SK-N-SH (cell line): ENCODE measurements around the gene GNG3. TPM values are rescaled to one million over a fixed set of nuclear protein-coding genes. Genes with fewer than 3 reads are reported as not detected.
A peak's percentile ranks its signal among the peaks of the same experiment; 100 is the strongest.

Experiments used
- CTCF ChIA-PET: fragments of 300-600, 350-600 bp; formaldehyde crosslinking; extraction: SDS; loops from one replicate; lab custom pipeline; 2021; lab: Yijun Ruan, JAX
- POLR2A ChIA-PET: fragments of 350-600 bp; sonication (Branson Sonifier 250); formaldehyde crosslinking; extraction: SDS; loops from one replicate; lab custom pipeline; 2020; ENCODE audit warnings: antibody characterized with exemption, inconsistent platforms; lab: Yijun Ruan, JAX
- DNase-seq: peaks from one replicate; pipeline ENCODE4 v3.0.0; 2012
- H2AFZ ChIP-seq: fragments of 200-600 bp; sonication (generic); 2 replicates; pipeline ENCODE4 v1.8.1; 2016; ENCODE audit warnings: antibody characterized with exemption, mild to moderate bottlenecking, low read depth
- H3F3A ChIP-seq: fragments of 200-600 bp; sonication (generic); replicated peaks from 2 replicates; pipeline ENCODE3; 2016; ENCODE audit warnings: antibody characterized with exemption, mild to moderate bottlenecking; ENCODE audit not compliant: insufficient read depth
- H3K27ac ChIP-seq, 2 experiments: fragments of 200-500 bp in 1 of 2; fragments of 200-600 bp in 1 of 2; sonication (Bioruptor generic) in 1 of 2; sonication (generic), shearing (Covaris generic) in 1 of 2; 2 replicates each; pipeline versions ENCODE4 v1.5.1 to v1.6.1; 2014 to 2016; ENCODE audit warnings: low read depth in 2 of 2, inconsistent platforms in 1 of 2, low read length in 1 of 2, mild to moderate bottlenecking in 1 of 2, mixed read lengths in 1 of 2
- H3K27me3 ChIP-seq: fragments of 200-600 bp; sonication (generic), shearing (Covaris generic); 2 replicates; pipeline ENCODE4 v1.6.1; 2016; ENCODE audit warnings: mixed run types; ENCODE audit not compliant: insufficient read depth
- H3K36me3 ChIP-seq, 2 experiments: fragments of 200-500 bp in 1 of 2; fragments of 200-600 bp in 1 of 2; sonication (Bioruptor generic) in 1 of 2; sonication (generic) in 1 of 2; replicated peaks in 1 of 2; 2 replicates each; pipeline versions ENCODE3 to v1.5.1; 2014 to 2016; ENCODE audit warnings: low read length in 1 of 2, mild to moderate bottlenecking in 1 of 2; ENCODE audit not compliant: insufficient read depth in 2 of 2, control insufficient read depth in 1 of 2
- H3K4me1 ChIP-seq, 2 experiments: fragments of 200-500 bp in 1 of 2; fragments of 200-600 bp in 1 of 2; sonication (Bioruptor generic) in 1 of 2; sonication (generic), shearing (Covaris generic) in 1 of 2; 2 replicates each; pipeline versions ENCODE4 v1.5.1 to v1.6.1; 2014 to 2016; ENCODE audit warnings: low read depth in 1 of 2, low read length in 1 of 2, mixed run types in 1 of 2; ENCODE audit not compliant: insufficient read depth in 2 of 2, control insufficient read depth in 1 of 2
- H3K4me2 ChIP-seq: fragments of 200-600 bp; sonication (generic), shearing (Covaris generic); 2 replicates; pipeline ENCODE4 v1.6.1; 2017; ENCODE audit warnings: mixed run types
- H3K4me3 ChIP-seq, 2 experiments: fragments of 200-500 bp in 1 of 2; fragments of 200-600 bp in 1 of 2; sonication (Bioruptor generic) in 1 of 2; sonication (generic), shearing (Covaris generic) in 1 of 2; 2 replicates each; pipeline versions ENCODE4 v1.5.1 to v1.8.1; 2014 to 2016; ENCODE audit warnings: low read depth in 2 of 2, inconsistent platforms in 1 of 2, low read length in 1 of 2, mild to moderate bottlenecking in 1 of 2, mixed read lengths in 1 of 2, moderate library complexity in 1 of 2
- H3K79me2 ChIP-seq: fragments of 200-600 bp; sonication (generic); 2 replicates; pipeline ENCODE4 v1.8.1; 2017; ENCODE audit warnings: mild to moderate bottlenecking; ENCODE audit not compliant: insufficient read depth
- H3K9ac ChIP-seq: fragments of 200-600 bp; sonication (generic); 2 replicates; pipeline ENCODE4 v1.6.1; 2017; ENCODE audit warnings: mixed run types
- H3K9me2 ChIP-seq: fragments of 200-600 bp; sonication (generic); 2 replicates; pipeline ENCODE4 v1.6.1; 2017; ENCODE audit warnings: mixed run types
- H3K9me3 ChIP-seq: fragments of 200-600 bp; sonication (generic); 2 replicates; pipeline ENCODE4 v1.6.1; 2017; ENCODE audit warnings: mixed run types, mild to moderate bottlenecking, moderate library complexity
- H4K20me1 ChIP-seq: fragments of 200-600 bp; sonication (generic); 2 replicates; pipeline ENCODE4 v1.6.1; 2017; ENCODE audit warnings: mild to moderate bottlenecking, mixed run types; ENCODE audit not compliant: insufficient read depth
- CHD2 ChIP-seq: fragments of 150-350 bp; IDR thresholded peaks from 2 replicates; pipeline ENCODE4 v1.6.1; 2018; ENCODE audit warnings: low read length; ENCODE audit not compliant: partially characterized antibody
- CTCF ChIP-seq: fragments of 200-600 bp; sonication (generic); IDR thresholded peaks from 2 replicates; pipeline ENCODE4 v1.6.1; 2017; ENCODE audit warnings: antibody characterized with exemption, mild to moderate bottlenecking, moderate library complexity
- ELF1 ChIP-seq: IDR thresholded peaks from 2 replicates; pipeline ENCODE4 v1.4.0; 2012
- EP300 ChIP-seq, 2 experiments: IDR thresholded peaks; 2 replicates each; pipeline versions ENCODE4 v1.4.0 to v1.6.1; 2012; ENCODE audit warnings: borderline replicate concordance in 1 of 2, low read depth in 1 of 2, low read length in 1 of 2
- EZH2phosphoT487 ChIP-seq: fragments of 200-600 bp; sonication (generic); IDR thresholded peaks from 2 replicates; pipeline ENCODE4 v1.6.1; 2017; ENCODE audit warnings: low read depth, mixed run types, mild to moderate bottlenecking, antibody characterized with exemption, moderate library complexity, borderline replicate concordance
- FOXJ3 ChIP-seq: sonication (generic); formaldehyde crosslinking; IDR thresholded peaks from 2 replicates; pipeline ENCODE4 v1.5.1; 2020; ENCODE audit warnings: mild to moderate bottlenecking, missing genetic modification reagents
- FOXM1 ChIP-seq: IDR thresholded peaks from 2 replicates; pipeline ENCODE4 v1.4.0; 2012; ENCODE audit warnings: low read depth, mild to moderate bottlenecking
- JUND ChIP-seq: IDR thresholded peaks from 2 replicates; pipeline ENCODE4 v1.4.0; 2012
- MEF2A ChIP-seq: IDR thresholded peaks from 2 replicates; pipeline ENCODE4 v1.4.0; 2012; ENCODE audit warnings: low read depth, borderline replicate concordance
- NFIC ChIP-seq: IDR thresholded peaks from 2 replicates; pipeline ENCODE4 v1.4.0; 2012; ENCODE audit warnings: borderline replicate concordance
- NRF1 ChIP-seq: IDR thresholded peaks from 2 replicates; pipeline ENCODE4 v1.6.1; 2012; ENCODE audit warnings: low read depth, mild to moderate bottlenecking, low read length
- POLR2AphosphoS5 ChIP-seq: IDR thresholded peaks from 2 replicates; pipeline ENCODE4 v1.6.1; 2012; ENCODE audit warnings: low read depth, low read length
- RCOR1 ChIP-seq: fragments of 150-350 bp; IDR thresholded peaks from 2 replicates; pipeline ENCODE4 v1.6.1; 2017; ENCODE audit warnings: antibody characterized with exemption, low read length
- RFX5 ChIP-seq: IDR thresholded peaks from 2 replicates; pipeline ENCODE4 v1.6.1; 2012; ENCODE audit warnings: mild to moderate bottlenecking, improper control_type of control experiment, low read length
- SIN3A ChIP-seq: IDR thresholded peaks from 2 replicates; pipeline ENCODE4 v1.6.1; 2012; ENCODE audit warnings: low read depth, mild to moderate bottlenecking, low read length, moderate library complexity, borderline replicate concordance
- SMC3 ChIP-seq: IDR thresholded peaks from 2 replicates; pipeline ENCODE4 v1.6.1; 2012; ENCODE audit warnings: low read depth, low read length, improper control_type of control experiment
- TCF12 ChIP-seq: IDR thresholded peaks from 2 replicates; pipeline ENCODE4 v1.4.0; 2012
- YY1 ChIP-seq: IDR thresholded peaks from 2 replicates; pipeline ENCODE4 v1.4.0; 2012; ENCODE audit warnings: low read depth, mild to moderate bottlenecking
- WGBS: methylation state at CpG from one replicate; pipeline ENCODE4 v1.1.6; 2017; ENCODE audit warnings: low lambda C conversion rate; 5-methylcytosine and 5-hydroxymethylcytosine counted together
- polyA plus RNA-seq, 3 experiments: library from polyadenylated mRNA; depleted of rRNA; stranded (reverse); fragments of >200 nt; gene quantifications; 2 replicates each; pipeline ENCODE4 v1.2.3, GENCODE V29; 2012
- TF ChIP-seq, protein P1 (sequence below): IDR thresholded peaks from 2 replicates; pipeline ENCODE4; 2012

The GNG3 gene
- polyA plus RNA-seq, 1 of the 3 experiments (the other 2 are of a cell fraction) = 0.16 TPM

- Histone ChIP-seq H2AFZ (no peak overlapping the region), H3K9ac (no peak overlapping the region), H3K79me2 (peaks cover 71% of the 10 kb centered on the region), H3F3A (peaks cover 50% of the 10 kb centered on the region), H3K9me3 (no peaks in the 10 kb centered on the region), H3K4me3 (no peak overlapping the region), H3K27ac (0 out of 4 replicates have a peak overlapping the region, but pooled peaks of 1 of the 2 experiments have one; percentile 2), H3K9me2 (no peaks in the 10 kb centered on the region), H3K36me3 (peaks cover 19 to 26% of the 10 kb centered on the region in 2 experiments), H3K4me2 (no peak overlapping the region), H3K4me1 (peaks cover 18 to 24% of the 10 kb centered on the region in 2 experiments; a peak in 3 of 4 replicates), H3K27me3 (no peaks in the 10 kb centered on the region), H4K20me1 (no peaks in the 10 kb centered on the region)
- ChIA-PET POLR2A (interaction anchor here (1.2 to 2.6 kb wide), 3 partner anchors 12 to 165 kb away, joined by 3 to 13 read pairs (median 3); partner anchors contain the start of genes C11orf98, CSKMT and HNRNPUL2), CTCF (interaction anchor here (0.7 to 1.7 kb wide), 4 partner anchors 18 to 282 kb away, joined by 3 to 7 read pairs (median 4); partner anchors contain the start of gene EML3)
- no peak for DNase-seq
- WGBS = 60% methylated on average over 5 of the region's 6 CpGs
- TF ChIP-seq RFX5 (no peak), NRF1 (no peak), EP300 (IDR thresholded peaks at IDR 0.05; ENCODE audit: borderline replicate concordance in 1 of 2, low read depth in 1 of 2, low read length in 1 of 2) (no peak), ELF1 (no peak), SMC3 (no peak), NFIC (no peak), FOXM1 (no peak), YY1 (no peak), RCOR1 (no peak), POLR2AphosphoS5 (no peak), TCF12 (no peak), CHD2 (no peak), JUND (no peak), MEF2A (no peak), CTCF (no peak)
- TF ChIP-seq, protein P1, sequence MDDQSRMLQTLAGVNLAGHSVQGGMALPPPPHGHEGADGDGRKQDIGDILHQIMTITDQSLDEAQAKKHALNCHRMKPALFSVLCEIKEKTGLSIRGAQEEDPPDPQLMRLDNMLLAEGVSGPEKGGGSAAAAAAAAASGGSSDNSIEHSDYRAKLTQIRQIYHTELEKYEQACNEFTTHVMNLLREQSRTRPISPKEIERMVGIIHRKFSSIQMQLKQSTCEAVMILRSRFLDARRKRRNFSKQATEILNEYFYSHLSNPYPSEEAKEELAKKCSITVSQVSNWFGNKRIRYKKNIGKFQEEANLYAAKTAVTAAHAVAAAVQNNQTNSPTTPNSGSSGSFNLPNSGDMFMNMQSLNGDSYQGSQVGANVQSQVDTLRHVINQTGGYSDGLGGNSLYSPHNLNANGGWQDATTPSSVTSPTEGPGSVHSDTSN = no peak
Measured at GRCh38 chr11:62676698-62677097, 30.8 kb upstream of the GNG3 start.

GRCh38 chr11:62677156-62677555 is 30.3 kb upstream of the GNG3 start:
- no peak overlapping the region for H3K4me3 ChIP-seq
- H4K20me1 ChIP-seq = no peaks in the 10 kb centered on the region
- no peak overlapping the region for H3K4me2 ChIP-seq
- peaks cover 68% of the 10 kb centered on the region for H3K79me2 ChIP-seq
- H3K4me1 ChIP-seq = peaks cover 18 to 24% of the 10 kb centered on the region in 2 experiments; a peak in 3 of 4 replicates
- H3K9ac ChIP-seq = no peak overlapping the region
- CTCF ChIA-PET = interaction anchor here (0.7 to 1.7 kb wide), 4 partner anchors 17 to 282 kb away, joined by 3 to 7 read pairs (median 4); partner anchors contain the start of gene EML3
- no peak for TF ChIP-seq NRF1
- no peak for TF ChIP-seq YY1
- no peak for TF ChIP-seq FOXJ3
- no peak for TF ChIP-seq SIN3A
- TF ChIP-seq EZH2phosphoT487 = no peak
- TF ChIP-seq, all 33 proteins: peak for 0
- Histone ChIP-seq H2AFZ (no peak overlapping the region), H3F3A (peaks cover 46% of the 10 kb centered on the region), H3K9me2 (no peaks in the 10 kb centered on the region), H3K27me3 (no peaks in the 10 kb centered on the region), H3K9me3 (no peaks in the 10 kb centered on the region), H3K36me3 (peaks cover 19 to 26% of the 10 kb centered on the region in 2 experiments), H3K27ac (peak overlapping the region in 1 of 2 experiments; percentile 2; a peak in 1 of 4 replicates)
- 89% methylated on average over 6 of the region's 6 CpGs for WGBS
- no peak for DNase-seq
- POLR2A ChIA-PET = interaction anchor here (1.2 to 2.6 kb wide), 3 partner anchors 12 to 164 kb away, joined by 3 to 13 read pairs (median 3); partner anchors contain the start of genes C11orf98, CSKMT and HNRNPUL2
